Neural cell (in vitro differentiated cells): Measurements from ENCODE around the gene MALSU1. TPM values are rescaled to one million over a fixed set of nuclear protein-coding genes. Genes with fewer than 3 reads are reported as not detected.

Experiments
- H2AFZ ChIP-seq: fragments of 200-600, 300-800 bp; sonication (generic), shearing (Covaris generic); 2 replicates; pipeline ENCODE4 v1.6.0; 2014; ENCODE audit warnings: low read depth, mild to moderate bottlenecking, antibody characterized with exemption, low read length, moderate library complexity
- H3F3A ChIP-seq: fragments of 200-600 bp; shearing (Covaris generic); 2 replicates; pipeline ENCODE4 v1.6.1; 2016; ENCODE audit warnings: mild to moderate bottlenecking, moderate library complexity, mixed read lengths, antibody characterized with exemption, low read length; ENCODE audit not compliant: insufficient read depth, poor library complexity, severe bottlenecking
- H3K27ac ChIP-seq: fragments of 200-600, 300-800 bp; sonication (generic), shearing (Covaris generic); 2 replicates; pipeline ENCODE4 v1.5.1; 2014; ENCODE audit warnings: mild to moderate bottlenecking, low read length, moderate library complexity
- H3K27me3 ChIP-seq: fragments of 300-800, 200-600 bp; sonication (generic), shearing (Covaris generic); 2 replicates; pipeline ENCODE4 v1.6.0; 2014; ENCODE audit warnings: mild to moderate bottlenecking, low read depth, low read length, moderate library complexity; ENCODE audit not compliant: insufficient read depth
- H3K36me3 ChIP-seq: fragments of 300-800, 200-600 bp; sonication (generic), shearing (Covaris generic); 2 replicates; pipeline ENCODE4 v1.5.1; 2014; ENCODE audit warnings: mild to moderate bottlenecking, antibody characterized with exemption, low read length, moderate library complexity; ENCODE audit not compliant: insufficient read depth
- H3K4me2 ChIP-seq: fragments of 300-800, 200-600 bp; sonication (generic), shearing (Covaris generic); 2 replicates; pipeline ENCODE4 v1.6.0; 2014; ENCODE audit warnings: mild to moderate bottlenecking, low read length
- H3K4me3 ChIP-seq: fragments of 300-800, 200-600 bp; sonication (generic), shearing (Covaris generic); 2 replicates; pipeline ENCODE4 v1.5.1; 2014; ENCODE audit warnings: mild to moderate bottlenecking, low read length, moderate library complexity
- H3K79me2 ChIP-seq: fragments of 200-600 bp; shearing (Covaris generic); replicated peaks from 2 replicates; pipeline ENCODE4 v1.6.0; 2014; ENCODE audit warnings: mild to moderate bottlenecking, low read length, moderate library complexity; ENCODE audit not compliant: insufficient read depth
- H3K9ac ChIP-seq: fragments of 300-800, 200-600 bp; sonication (generic), shearing (Covaris generic); 2 replicates; pipeline ENCODE4 v1.6.1; 2016; ENCODE audit warnings: mild to moderate bottlenecking, low read length, mixed read lengths
- H3K9me2 ChIP-seq: fragments of 200-600 bp; shearing (Covaris generic); 2 replicates; pipeline ENCODE4 v1.6.1; 2016; ENCODE audit warnings: mild to moderate bottlenecking, low read length, mixed read lengths; ENCODE audit not compliant: insufficient read depth
- H3K9me3 ChIP-seq: fragments of 200-600, 300-800 bp; sonication (generic), shearing (Covaris generic); 2 replicates; pipeline ENCODE4 v1.6.1; 2016; ENCODE audit warnings: mild to moderate bottlenecking, mixed run types, low read length, moderate library complexity, mixed read lengths
- H4K20me1 ChIP-seq: fragments of 200-600 bp; shearing (Covaris generic); 2 replicates; pipeline ENCODE4 v1.6.1; 2016; ENCODE audit warnings: mild to moderate bottlenecking, mixed run types; ENCODE audit not compliant: insufficient read depth
- CTCF ChIP-seq: fragments of 450-650 bp; IDR thresholded peaks from 2 replicates; pipeline ENCODE4 v1.5.1; 2014; ENCODE audit warnings: antibody characterized with exemption, mild to moderate bottlenecking, moderate library complexity; ENCODE audit not compliant: poor library complexity, severe bottlenecking
- EP300 ChIP-seq: fragments of 450-650 bp; conservative IDR thresholded peaks from 2 replicates; pipeline ENCODE4 v1.6.1; 2014; ENCODE audit warnings: antibody characterized with exemption, mild to moderate bottlenecking, moderate library complexity; ENCODE audit not compliant: poor library complexity, severe bottlenecking
- EZH2 ChIP-seq: fragments of 200-600, 300-800 bp; shearing (Covaris generic), sonication (generic); IDR thresholded peaks from 2 replicates; pipeline ENCODE4 v1.6.1; 2014; ENCODE audit warnings: antibody characterized with exemption, low read length, borderline replicate concordance, mild to moderate bottlenecking; ENCODE audit not compliant: insufficient read depth, poor library complexity, severe bottlenecking
- MXI1 ChIP-seq: fragments of 450-650 bp; conservative IDR thresholded peaks from 2 replicates; pipeline ENCODE4 v1.6.1; 2014; ENCODE audit warnings: antibody characterized with exemption, mild to moderate bottlenecking; ENCODE audit not compliant: poor library complexity, severe bottlenecking
- POLR2AphosphoS5 ChIP-seq: IDR thresholded peaks from 2 replicates; pipeline ENCODE4 v1.6.1; 2012
- RAD21 ChIP-seq: fragments of 450-650 bp; conservative IDR thresholded peaks from 2 replicates; pipeline ENCODE4 v1.6.1; 2014; ENCODE audit warnings: antibody characterized with exemption, mild to moderate bottlenecking, moderate library complexity
- REST ChIP-seq: IDR thresholded peaks from 2 replicates; pipeline ENCODE4 v1.6.1; 2012; ENCODE audit warnings: borderline replicate concordance
- SMC3 ChIP-seq: fragments of 450-650 bp; conservative IDR thresholded peaks from 2 replicates; pipeline ENCODE4 v1.6.1; 2014; ENCODE audit warnings: antibody characterized with exemption, mild to moderate bottlenecking, moderate library complexity; ENCODE audit not compliant: poor library complexity
- TAF1 ChIP-seq: IDR thresholded peaks from 2 replicates; pipeline ENCODE4 v1.6.1; 2012; ENCODE audit warnings: low read depth
- polyA plus RNA-seq: library from polyadenylated mRNA; depleted of rRNA; stranded (reverse); fragments of >200 nt; gene quantifications from 2 replicates; pipeline ENCODE4 v1.2.3, GENCODE V29; 2014

MALSU1 gene
- polyA plus RNA-seq, 1 donor from 2014 or later, result 77.8 TPM

- Histone ChIP-seq H4K20me1 (no peaks in the 10 kb centered on the region), H3K4me2 (no peak overlapping the region), H2AFZ (no peak overlapping the region), H3K27ac (no peak overlapping the region), H3K9ac (no peak overlapping the region), H3F3A (no peaks in the 10 kb centered on the region), H3K9me2 (no peaks in the 10 kb centered on the region), H3K4me3 (no peak overlapping the region), H3K36me3 (no peaks in the 10 kb centered on the region), H3K9me3 (no peaks in the 10 kb centered on the region), H3K79me2 (no peaks in the 10 kb centered on the region), H3K27me3 (no peaks in the 10 kb centered on the region)
- TF ChIP-seq EP300 (no peak), REST (no peak), CTCF (no peak), POLR2AphosphoS5 (no peak), EZH2 (no peak), TAF1 (no peak), SMC3 (no peak), RAD21 (no peak), MXI1 (no peak)
These were observed 16.1 kb upstream of the MALSU1 start for GRCh38 chr7:23283086-23283485.

GRCh38 chr7:23284871-23285270, 14.3 kb upstream of the MALSU1 start:
- H2AFZ ChIP-seq, result no peak overlapping the region

More at GRCh38 chr7:23284871-23285270, 14.3 kb upstream of the MALSU1 start:
- Histone ChIP-seq H3K79me2 (no peaks in the 10 kb centered on the region), H3K4me3 (no peak overlapping the region), H3K9me2 (no peaks in the 10 kb centered on the region), H3K27ac (no peak overlapping the region), H3K36me3 (no peaks in the 10 kb centered on the region), H3K4me2 (no peak overlapping the region), H3K9ac (no peak overlapping the region), H3K27me3 (no peaks in the 10 kb centered on the region), H4K20me1 (no peaks in the 10 kb centered on the region), H3K9me3 (no peaks in the 10 kb centered on the region), H3F3A (no peaks in the 10 kb centered on the region)
- TF ChIP-seq POLR2AphosphoS5 (no peak), TAF1 (no peak), RAD21 (no peak), MXI1 (no peak), SMC3 (no peak)
